Measurements from ENCODE around the gene PPP1R26.

- TF ChIP-seq YY1 (tag by site-specific recombination; IDR thresholded peaks at IDR 0.05), result no peak; the same call in 1 of the 2 replicates
- TF ChIP-seq ZNF391 (tag by site-specific recombination; IDR thresholded peaks at IDR 0.05; ENCODE audit: borderline replicate concordance, low read depth), result 0 out of 2 replicates have a peak, but pooled peaks have one; percentile 70
- TF ChIP-seq ZNF707 (tag by site-specific recombination; IDR thresholded peaks at IDR 0.05), result no peak
- no peak for TF ChIP-seq ZNF777 (tag by site-specific recombination; IDR thresholded peaks at IDR 0.05; ENCODE audit: borderline replicate concordance)
- TF ChIP-seq CTCF (tag by site-specific recombination; IDR thresholded peaks at IDR 0.05), result no peak
- TF ChIP-seq ZNF121 (tag by site-specific recombination; IDR thresholded peaks at IDR 0.05), result no peak
Observed at GRCh38 chr9:135480071-135480939, 723 bp downstream of the PPP1R26 start.

Measured in HEK293 (cell line).